Right lobe of liver (tissue), 6 donors: ENCODE measurements around the gene PCNX1. TPM values are rescaled to one million over a fixed set of nuclear protein-coding genes. Genes with fewer than 3 reads are reported as not detected.

ENCODE experiments used
- ATAC-seq, 4 donors: fragments of 200-7000 bp; cut with Tn5 transposase; one replicate each; pipeline ENCODE4 v1.9.1; 2020; ENCODE audit warnings: mild to moderate bottlenecking in 4 of 4, moderate library complexity in 4 of 4
- DNase-seq, 3 donors: peaks; one replicate each; pipeline ENCODE4 v3.0.0-alpha.2; 2020
- H3K27ac ChIP-seq, 3 donors: fragments of 200-600 bp; one replicate each; pipeline ENCODE4 v1.8.0; 2022
- H3K27me3 ChIP-seq, 2 donors: fragments of 200-600 bp; one replicate each; pipeline ENCODE4 v1.8.0; 2022
- H3K36me3 ChIP-seq, 4 donors: fragments of 200-600 bp; sonication (generic) in 1 of 4; one replicate each; pipeline versions ENCODE4 v1.5.1 to v1.8.0; 2017 to 2022; ENCODE audit warnings: control low read depth in 1 of 4
- H3K4me1 ChIP-seq, 4 donors: fragments of 200-600 bp; sonication (generic) in 1 of 4; one replicate each; pipeline versions ENCODE4 v1.5.1 to v1.8.0; 2017 to 2022; ENCODE audit warnings: control low read depth in 1 of 4
- H3K4me3 ChIP-seq, 3 donors: fragments of 200-600 bp; one replicate each; pipeline ENCODE4 v1.8.0; 2022
- H3K9me3 ChIP-seq, 4 donors: fragments of 200-600 bp; sonication (generic) in 1 of 4; one replicate each; pipeline versions ENCODE4 v1.5.1 to v1.8.0; 2017 to 2022; ENCODE audit warnings: control low read depth in 1 of 4
- POLR2A ChIP-seq: fragments of 450-650 bp; IDR thresholded peaks from one replicate; pipeline ENCODE4 v1.6.1; 2017; ENCODE audit warnings: antibody characterized with exemption, mild to moderate bottlenecking
- WGBS: methylation state at CpG from one replicate; pipeline ENCODE4 v1.1.6; 2018; ENCODE audit warnings: low coverage, low lambda C conversion rate; ENCODE audit not compliant: insufficient coverage; ENCODE audit errors: missing lambda C conversion rate; 5-methylcytosine and 5-hydroxymethylcytosine counted together
- intact Hi-C, 2 donors: fragments of 100-400 bp; cut with DNase I; formaldehyde crosslinking; loops; one replicate each; pipeline versions ENCODE4 v1.11.2 to v1.14.1; 2022
- total RNA-seq, 6 experiments: library from RNA; depleted of rRNA in 2 of 6; stranded (reverse); fragments of >200 nt in 2 of 6; fragmentation: NEBNext Ultra II Directional in 3 of 6; extraction: Animal tissue kit (Norgen Biotek cat#: 25700) in 3 of 6; gene quantifications; one replicate each; pipeline versions ENCODE4 v1.1.0 to v1.2.4, GENCODE V29; 2016 to 2023
- TF ChIP-seq, protein P1 (sequence below), 4 donors: fragments of 200-600 bp in 3 of 4; fragments of 450-650 bp in 1 of 4; IDR thresholded peaks; one replicate each; pipeline versions ENCODE4 v1.5.1 to v1.8.0; 2016 to 2022; ENCODE audit warnings: antibody characterized with exemption in 4 of 4, mild to moderate bottlenecking in 2 of 4
- donor health status: DM: no; HTN: yes; CAD: no.
- donor health status: DM: no; HTN: no; CAD: no.
- donor health status: DM: no; HTN: no; CAD: no.
- donor health status: DM: no; HTN: yes; CAD: no.
- donor health status: DM: no; HTN: yes; CAD: no.

The PCNX1 gene
- total RNA-seq, 6 experiments from 2014 or later: 25.4 to 33.2 (median 29.3) TPM

DNA sequence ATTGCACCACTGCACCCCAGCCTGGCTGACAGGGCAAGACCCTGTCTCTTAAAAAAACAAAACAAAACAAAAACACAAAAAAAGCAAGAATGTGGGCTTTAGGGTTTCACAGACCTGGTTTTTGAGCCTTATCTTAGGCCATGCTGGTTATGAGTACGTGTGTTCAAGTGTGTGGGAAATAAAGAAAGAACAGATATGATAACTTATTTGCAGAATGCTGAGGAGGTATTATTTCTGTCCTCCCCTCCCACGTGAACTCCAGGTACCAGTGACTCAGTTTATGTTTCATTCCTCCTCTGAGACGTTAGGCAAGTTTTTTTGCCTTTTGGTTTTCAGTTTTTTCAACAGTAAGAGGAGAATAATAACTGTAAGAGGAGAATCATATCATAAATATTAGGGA is 49.3 kb downstream of the PCNX1 start:
- 68% methylated on average over 3 of the region's 3 CpGs for WGBS
- no peak for ATAC-seq

DNA sequence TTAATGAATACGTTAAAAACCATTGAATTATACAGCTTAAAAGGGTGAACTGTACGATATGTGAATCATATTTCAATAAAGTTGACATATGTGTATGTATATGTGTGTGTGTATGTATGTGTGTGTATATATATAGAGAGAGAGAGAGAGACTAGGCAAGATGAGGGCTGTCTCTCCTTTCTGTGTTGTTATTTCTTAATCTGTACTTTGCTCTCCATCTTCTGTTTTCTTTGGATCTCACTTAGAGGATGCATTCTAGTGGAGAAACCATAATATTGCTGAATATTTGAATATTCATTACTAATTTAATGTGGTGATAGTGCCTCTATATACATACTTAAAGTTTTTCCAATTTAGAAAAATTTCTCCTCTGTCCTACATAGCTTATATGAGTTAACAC is 50.5 kb downstream of the PCNX1 start:
- peaks cover 0 to 7% (median 1%) of the 10 kb centered on the region in 4 donors for H3K36me3 ChIP-seq
- no peak for TF ChIP-seq POLR2A
- TF ChIP-seq, protein P1, sequence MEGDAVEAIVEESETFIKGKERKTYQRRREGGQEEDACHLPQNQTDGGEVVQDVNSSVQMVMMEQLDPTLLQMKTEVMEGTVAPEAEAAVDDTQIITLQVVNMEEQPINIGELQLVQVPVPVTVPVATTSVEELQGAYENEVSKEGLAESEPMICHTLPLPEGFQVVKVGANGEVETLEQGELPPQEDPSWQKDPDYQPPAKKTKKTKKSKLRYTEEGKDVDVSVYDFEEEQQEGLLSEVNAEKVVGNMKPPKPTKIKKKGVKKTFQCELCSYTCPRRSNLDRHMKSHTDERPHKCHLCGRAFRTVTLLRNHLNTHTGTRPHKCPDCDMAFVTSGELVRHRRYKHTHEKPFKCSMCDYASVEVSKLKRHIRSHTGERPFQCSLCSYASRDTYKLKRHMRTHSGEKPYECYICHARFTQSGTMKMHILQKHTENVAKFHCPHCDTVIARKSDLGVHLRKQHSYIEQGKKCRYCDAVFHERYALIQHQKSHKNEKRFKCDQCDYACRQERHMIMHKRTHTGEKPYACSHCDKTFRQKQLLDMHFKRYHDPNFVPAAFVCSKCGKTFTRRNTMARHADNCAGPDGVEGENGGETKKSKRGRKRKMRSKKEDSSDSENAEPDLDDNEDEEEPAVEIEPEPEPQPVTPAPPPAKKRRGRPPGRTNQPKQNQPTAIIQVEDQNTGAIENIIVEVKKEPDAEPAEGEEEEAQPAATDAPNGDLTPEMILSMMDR (IDR thresholded peaks at IDR 0.05): no peak
- ATAC-seq (peak in 2 of 4 donors; percentile 52 to 55), DNase-seq (no peak)
- H3K27ac ChIP-seq: no peak overlapping the region
- intact Hi-C loops: no loop called here
- H3K4me3 ChIP-seq: no peak overlapping the region
- WGBS: 83% methylated on average over 2 of the region's 2 CpGs
- H3K27me3 ChIP-seq: no peaks in the 10 kb centered on the region
- H3K9me3 ChIP-seq: no peaks in the 10 kb centered on the region
- peaks cover 0 to 16% (median 10%) of the 10 kb centered on the region in 4 donors for H3K4me1 ChIP-seq

More for the DNA sequence above, 49.3 kb downstream of the PCNX1 start:
- TF ChIP-seq, protein P1 (IDR thresholded peaks at IDR 0.05): no peak
- TF ChIP-seq POLR2A: no peak
- H3K4me1 ChIP-seq: peaks cover 0 to 16% (median 10%) of the 10 kb centered on the region in 4 donors
- H3K27me3 ChIP-seq: no peaks in the 10 kb centered on the region
- H3K9me3 ChIP-seq: no peaks in the 10 kb centered on the region
- intact Hi-C loops: no loop called here
- H3K4me3 ChIP-seq: no peak overlapping the region
- H3K36me3 ChIP-seq: no peaks in the 10 kb centered on the region
- DNase-seq: no peak
- peak overlapping the region in 1 of 3 donors; percentile 11 for H3K27ac ChIP-seq

DNA sequence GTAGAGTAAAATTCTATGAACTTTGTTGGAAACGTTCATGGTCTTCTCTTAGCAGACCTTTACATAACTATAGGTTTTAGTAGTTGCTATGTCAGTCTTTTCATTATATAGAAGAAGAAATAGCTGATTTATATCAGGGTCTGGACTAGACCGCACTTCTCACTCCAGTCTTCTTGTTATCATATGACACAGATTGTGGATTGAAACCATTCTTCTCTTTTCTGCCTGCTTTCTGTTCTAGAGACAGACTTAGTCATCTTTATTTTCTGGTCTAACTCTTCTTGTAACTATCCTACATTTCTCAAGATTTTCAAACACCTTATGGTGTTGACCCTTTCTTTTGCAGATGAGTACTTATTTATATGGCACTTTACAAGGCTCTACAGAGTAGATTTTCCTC is 55.7 kb downstream of the PCNX1 start:
- no peak for ATAC-seq
- H3K36me3 ChIP-seq: peaks cover 0 to 10% (median 4%) of the 10 kb centered on the region in 4 donors
- no peaks in the 10 kb centered on the region for H3K27me3 ChIP-seq
- no peak for TF ChIP-seq POLR2A
- TF ChIP-seq, protein P1 (IDR thresholded peaks at IDR 0.05): no peak
- 75% methylated on average over 2 of the region's 2 CpGs for WGBS
- H3K4me3 ChIP-seq: no peak overlapping the region
- intact Hi-C loops: no loop called here
- DNase-seq: no peak
- no peaks in the 10 kb centered on the region for H3K9me3 ChIP-seq
- H3K4me1 ChIP-seq: peaks cover 0 to 9% (median 0%) of the 10 kb centered on the region in 4 donors
- H3K27ac ChIP-seq: no peak overlapping the region

DNA sequence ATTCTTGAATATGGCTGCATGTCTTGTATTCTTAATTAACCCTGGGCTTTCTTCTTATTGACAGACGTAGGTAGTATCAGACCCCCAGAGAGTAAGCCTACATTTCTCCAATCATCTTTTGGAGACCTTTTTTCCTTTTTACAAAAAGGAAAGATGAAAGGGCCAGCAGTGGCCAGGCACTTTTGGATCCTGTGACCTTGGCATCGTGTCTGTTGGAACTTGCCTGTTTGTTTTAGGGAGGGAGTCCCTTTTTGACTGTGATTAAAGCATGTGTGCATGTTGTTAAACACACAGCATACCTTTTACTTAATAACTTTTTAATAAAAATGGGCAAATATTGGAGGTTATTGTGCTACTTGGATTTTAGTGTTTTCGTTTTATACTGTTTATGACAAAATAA is 57.2 kb downstream of the PCNX1 start:
- Histone ChIP-seq H3K4me3 (no peak overlapping the region), H3K9me3 (no peaks in the 10 kb centered on the region), H3K27ac (no peak overlapping the region), H3K36me3 (peaks cover 0 to 10% (median 4%) of the 10 kb centered on the region in 4 donors), H3K27me3 (no peaks in the 10 kb centered on the region), H3K4me1 (peaks cover 0 to 9% (median 0%) of the 10 kb centered on the region in 4 donors)
- WGBS: 34% methylated on average over 3 of the region's 3 CpGs
- TF ChIP-seq, protein P1 (IDR thresholded peaks at IDR 0.05): no peak
- TF ChIP-seq POLR2A: no peak
- DNase-seq: no peak
- ATAC-seq: peak; percentile 72 to 84 (median 78)
- intact Hi-C loops: no loop called here

DNA sequence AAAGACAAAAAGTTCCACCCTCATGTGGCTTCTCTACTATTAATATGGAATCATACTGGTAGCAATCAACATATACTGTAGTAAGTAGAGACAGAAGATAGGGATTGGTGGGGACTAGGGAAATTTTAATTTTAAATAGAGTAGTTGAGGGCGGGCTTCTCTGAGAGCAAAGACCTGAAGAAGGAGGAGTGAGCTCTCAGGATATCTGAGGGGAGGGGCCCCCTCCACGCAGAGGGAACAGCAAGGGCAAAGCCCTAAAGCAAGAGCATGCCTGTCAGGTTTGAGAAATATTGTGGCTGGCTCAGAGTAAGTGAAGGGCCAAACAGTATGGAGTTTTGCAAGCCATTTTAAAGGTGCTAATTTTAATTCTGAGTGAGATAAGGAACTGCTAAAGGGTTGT is 64.3 kb downstream of the PCNX1 start:
- intact Hi-C loops: loop anchor here (10.0 kb wide), 3 partner anchors 137 to 257 kb away; no protein-coding TSS in a partner anchor

More for the DNA sequence above, 64.3 kb downstream of the PCNX1 start:
- Histone ChIP-seq H3K9me3 (no peaks in the 10 kb centered on the region), H3K27me3 (no peaks in the 10 kb centered on the region), H3K4me3 (no peak overlapping the region), H3K4me1 (no peaks in the 10 kb centered on the region), H3K36me3 (peaks cover 0 to under 1% (median 0%) of the 10 kb centered on the region in 4 donors), H3K27ac (no peak overlapping the region)
- TF ChIP-seq POLR2A: no peak
- TF ChIP-seq, protein P1 (IDR thresholded peaks at IDR 0.05): no peak
- 49% methylated on average over 2 of the region's 2 CpGs for WGBS
- ATAC-seq (peak in 2 of 4 donors; percentile 26 to 31), DNase-seq (no peak)
